H9 (cell line): ENCODE measurements around the gene IQSEC1. TPM values are rescaled to one million over a fixed set of nuclear protein-coding genes. Genes with fewer than 3 reads are reported as not detected.

Source experiments
- DNase-seq: peaks from one replicate; pipeline ENCODE4 v3.0.0-alpha.2; 2017
- H2AFZ ChIP-seq: one replicate; pipeline ENCODE4 v1.6.1; 2013; ENCODE audit warnings: mild to moderate bottlenecking, low read length, control low read depth, moderate library complexity
- H2AK5ac ChIP-seq: 2 replicates; pipeline ENCODE4 v1.6.1; 2013; ENCODE audit warnings: low read length, control low read depth, mixed read lengths; ENCODE audit not compliant: insufficient read length
- H2BK120ac ChIP-seq: one replicate; pipeline ENCODE4 v1.6.1; 2013; ENCODE audit warnings: low read depth, mild to moderate bottlenecking, low read length, control low read depth, inconsistent platforms; ENCODE audit not compliant: poor library complexity, severe bottlenecking
- H2BK12ac ChIP-seq: 2 replicates; pipeline ENCODE4 v1.6.1; 2013; ENCODE audit warnings: low read length, control low read depth, mixed read lengths, low read depth; ENCODE audit not compliant: insufficient read length
- H2BK15ac ChIP-seq: 2 replicates; pipeline ENCODE4 v1.6.1; 2013; ENCODE audit warnings: low read depth, low read length, control low read depth
- H2BK20ac ChIP-seq: one replicate; pipeline ENCODE4 v1.6.1; 2013; ENCODE audit warnings: low read depth, mild to moderate bottlenecking, low read length, control low read depth, inconsistent platforms; ENCODE audit not compliant: poor library complexity, severe bottlenecking
- H2BK5ac ChIP-seq: 2 replicates; pipeline ENCODE4 v1.6.1; 2013; ENCODE audit warnings: low read length, control low read depth, mixed read lengths; ENCODE audit not compliant: insufficient read length
- H3K14ac ChIP-seq: 2 replicates; pipeline ENCODE4 v1.6.1; 2013; ENCODE audit warnings: low read length, control low read depth; ENCODE audit not compliant: insufficient read depth
- H3K18ac ChIP-seq: 2 replicates; pipeline ENCODE4 v1.6.1; 2013; ENCODE audit warnings: low read depth, mild to moderate bottlenecking, mixed read lengths, low read length, control low read depth; ENCODE audit not compliant: insufficient read length
- H3K23ac ChIP-seq: 2 replicates; pipeline ENCODE4 v1.6.1; 2013; ENCODE audit warnings: low read length, control low read depth, mixed read lengths, low read depth; ENCODE audit not compliant: insufficient read length
- H3K23me2 ChIP-seq: 2 replicates; pipeline ENCODE4 v1.6.1; 2013; ENCODE audit warnings: low read depth, mild to moderate bottlenecking, mixed read lengths, low read length, control low read depth; ENCODE audit not compliant: insufficient read length, poor library complexity, severe bottlenecking
- H3K27ac ChIP-seq: 2 replicates; pipeline ENCODE4 v1.5.1; 2013; ENCODE audit warnings: low read length, control low read depth, mixed read lengths, low read depth; ENCODE audit not compliant: insufficient read length
- H3K27me3 ChIP-seq: 2 replicates; pipeline ENCODE4 v1.6.1; 2013; ENCODE audit warnings: low read length, control low read depth, inconsistent platforms; ENCODE audit not compliant: insufficient read depth
- H3K4ac ChIP-seq: 2 replicates; pipeline ENCODE4 v1.6.1; 2013; ENCODE audit warnings: low read depth, mild to moderate bottlenecking, control low read depth, inconsistent platforms, low read length, moderate library complexity
- H3K4me1 ChIP-seq: 2 replicates; pipeline ENCODE4 v1.6.1; 2013; ENCODE audit warnings: low read length, control low read depth, inconsistent platforms; ENCODE audit not compliant: insufficient read depth
- H3K4me2 ChIP-seq: 2 replicates; pipeline ENCODE4 v1.6.1; 2013; ENCODE audit warnings: low read length, control low read depth, mixed read lengths; ENCODE audit not compliant: insufficient read length, insufficient read depth
- H3K56ac ChIP-seq: 2 replicates; pipeline ENCODE4 v1.6.1; 2013; ENCODE audit warnings: low read depth, mild to moderate bottlenecking, mixed read lengths, low read length, control low read depth; ENCODE audit not compliant: insufficient read length
- H3K79me1 ChIP-seq: 2 replicates; pipeline ENCODE4 v1.6.1; 2013; ENCODE audit warnings: low read depth, mild to moderate bottlenecking, moderate library complexity, low read length, control low read depth, inconsistent platforms; ENCODE audit not compliant: insufficient read depth, poor library complexity, severe bottlenecking
- H3K79me2 ChIP-seq: 2 replicates; pipeline ENCODE4 v1.6.1; 2013; ENCODE audit warnings: low read length, control low read depth, inconsistent platforms; ENCODE audit not compliant: insufficient read depth
- H3K9ac ChIP-seq: 2 replicates; pipeline ENCODE4 v1.6.1; 2013; ENCODE audit warnings: low read length, control low read depth, mixed read lengths; ENCODE audit not compliant: insufficient read length; ENCODE audit errors: extremely low read depth
- H3K9me3 ChIP-seq: one replicate; pipeline ENCODE4 v1.6.1; 2013; ENCODE audit warnings: low read depth, low read length, inconsistent platforms; ENCODE audit not compliant: control insufficient read depth
- H3T11ph ChIP-seq: one replicate; pipeline ENCODE4 v1.6.1; 2013; ENCODE audit warnings: mild to moderate bottlenecking, low read length, control low read depth, inconsistent platforms
- H4K20me1 ChIP-seq: one replicate; pipeline ENCODE4 v1.6.1; 2013; ENCODE audit not compliant: control insufficient read depth, insufficient read length, insufficient read depth
- H4K5ac ChIP-seq: 2 replicates; pipeline ENCODE4 v1.6.1; 2013; ENCODE audit warnings: low read depth, mild to moderate bottlenecking, mixed read lengths, low read length, control low read depth; ENCODE audit not compliant: insufficient read length
- H4K8ac ChIP-seq: replicated peaks from 2 replicates; pipeline ENCODE4 v1.6.1; 2013; ENCODE audit warnings: low read length, control low read depth, mixed read lengths, low read depth; ENCODE audit not compliant: insufficient read length
- H4K91ac ChIP-seq: 2 replicates; pipeline ENCODE4 v1.6.1; 2013; ENCODE audit warnings: low read depth, mild to moderate bottlenecking, moderate library complexity, mixed read lengths, low read length, control low read depth; ENCODE audit not compliant: insufficient read length
- H3K27ac Mint-ChIP-seq, 3 experiments: 2 replicates in 2 of 3; 3 replicates in 1 of 3; pipeline ENCODE4 v1.8.0; 2020 to 2021; ENCODE audit warnings: mixed read lengths in 3 of 3, mild to moderate bottlenecking in 1 of 3, moderate library complexity in 1 of 3
- H3K27me3 Mint-ChIP-seq: 2 replicates; pipeline ENCODE4 v1.8.0; 2021; ENCODE audit warnings: low read depth, mild to moderate bottlenecking, moderate library complexity, mixed read lengths
- H3K36me3 Mint-ChIP-seq, 3 experiments: 2 replicates in 2 of 3; 3 replicates in 1 of 3; pipeline ENCODE4 v1.8.0; 2020 to 2021; ENCODE audit warnings: low read depth in 3 of 3, mixed read lengths in 3 of 3; ENCODE audit not compliant: insufficient read depth in 1 of 3
- H3K4me1 Mint-ChIP-seq, 2 experiments: 2 replicates each; pipeline ENCODE4 v1.8.0; 2020; ENCODE audit warnings: mixed read lengths in 2 of 2
- H3K4me3 Mint-ChIP-seq, 2 experiments: 2 replicates in 1 of 2; 3 replicates in 1 of 2; pipeline ENCODE4 v1.8.0; 2020 to 2021; ENCODE audit warnings: mild to moderate bottlenecking in 2 of 2, mixed read lengths in 2 of 2, moderate library complexity in 1 of 2
- H3K9me3 Mint-ChIP-seq, 2 experiments: 2 replicates in 1 of 2; 3 replicates in 1 of 2; pipeline ENCODE4 v1.8.0; 2020; ENCODE audit warnings: mild to moderate bottlenecking in 2 of 2, mixed read lengths in 2 of 2, moderate library complexity in 1 of 2
- WGBS: extraction: QIAGEN DNeasy Blood & Tissue Kit; methylation state at CpG from one replicate; pipeline ENCODE4 v1.1.7; 2013; ENCODE audit warnings: missing lambda C conversion rate, low lambda C conversion rate, mixed read lengths; ENCODE audit not compliant: insufficient read length; ENCODE audit errors: extremely low coverage; 5-methylcytosine and 5-hydroxymethylcytosine counted together
- total RNA-seq: library from RNA; stranded (reverse); gene quantifications from 2 replicates; pipeline ENCODE4 v1.2.1, GENCODE V29; 2021
- TF ChIP-seq, protein P1 (sequence below): fragments of 200-600 bp; sonication (generic); conservative IDR thresholded peaks from 3 replicates; pipeline ENCODE4 v1.8.0; 2021; ENCODE audit warnings: antibody characterized with exemption, mild to moderate bottlenecking

The IQSEC1 gene
- total RNA-seq, 1 experiment from 2014 or later, result 19.1 TPM

- H3K4me3 Mint-ChIP-seq, result no peak overlapping the region
- no peaks in the 10 kb centered on the region for H3K23me2 ChIP-seq
- no peak overlapping the region for H2AK5ac ChIP-seq
- no peaks in the 10 kb centered on the region; the same call in 1 of the 2 replicates for H3K79me2 ChIP-seq
- no peaks in the 10 kb centered on the region; the same call in 1 of the 2 replicates for H3K27me3 Mint-ChIP-seq
- H3K56ac ChIP-seq, result no peak overlapping the region
- H3T11ph ChIP-seq, result no peak overlapping the region
- no peak overlapping the region for H3K9ac ChIP-seq
- no peak overlapping the region for H3K18ac ChIP-seq
- no peak overlapping the region for H4K91ac ChIP-seq
- H2BK5ac ChIP-seq, result no peak overlapping the region
- H3K4me1 ChIP-seq, result no peaks in the 10 kb centered on the region; the same call in 1 of the 2 replicates
- H4K8ac ChIP-seq, result no peak overlapping the region
- no peaks in the 10 kb centered on the region for H3K79me1 ChIP-seq
- H2BK20ac ChIP-seq, result no peak overlapping the region
- no peak overlapping the region for H2AFZ ChIP-seq
- H2BK15ac ChIP-seq, result no peak overlapping the region
- peaks cover 5% of the 10 kb centered on the region for H4K20me1 ChIP-seq
- no peaks in the 10 kb centered on the region; a peak in 1 of 7 replicates for H3K36me3 Mint-ChIP-seq
- H3K14ac ChIP-seq, result no peak overlapping the region
- TF ChIP-seq, protein P1, sequence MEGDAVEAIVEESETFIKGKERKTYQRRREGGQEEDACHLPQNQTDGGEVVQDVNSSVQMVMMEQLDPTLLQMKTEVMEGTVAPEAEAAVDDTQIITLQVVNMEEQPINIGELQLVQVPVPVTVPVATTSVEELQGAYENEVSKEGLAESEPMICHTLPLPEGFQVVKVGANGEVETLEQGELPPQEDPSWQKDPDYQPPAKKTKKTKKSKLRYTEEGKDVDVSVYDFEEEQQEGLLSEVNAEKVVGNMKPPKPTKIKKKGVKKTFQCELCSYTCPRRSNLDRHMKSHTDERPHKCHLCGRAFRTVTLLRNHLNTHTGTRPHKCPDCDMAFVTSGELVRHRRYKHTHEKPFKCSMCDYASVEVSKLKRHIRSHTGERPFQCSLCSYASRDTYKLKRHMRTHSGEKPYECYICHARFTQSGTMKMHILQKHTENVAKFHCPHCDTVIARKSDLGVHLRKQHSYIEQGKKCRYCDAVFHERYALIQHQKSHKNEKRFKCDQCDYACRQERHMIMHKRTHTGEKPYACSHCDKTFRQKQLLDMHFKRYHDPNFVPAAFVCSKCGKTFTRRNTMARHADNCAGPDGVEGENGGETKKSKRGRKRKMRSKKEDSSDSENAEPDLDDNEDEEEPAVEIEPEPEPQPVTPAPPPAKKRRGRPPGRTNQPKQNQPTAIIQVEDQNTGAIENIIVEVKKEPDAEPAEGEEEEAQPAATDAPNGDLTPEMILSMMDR, result no peak
- no peak overlapping the region for H2BK120ac ChIP-seq
- H3K9me3 ChIP-seq, result no peaks in the 10 kb centered on the region
- H3K4me2 ChIP-seq, result no peak overlapping the region
- no peak overlapping the region for H3K27ac ChIP-seq
- H3K9me3 Mint-ChIP-seq, result no peaks in the 10 kb centered on the region
- no peak overlapping the region for H4K5ac ChIP-seq
- H3K4me1 Mint-ChIP-seq, result peaks cover 11 to 18% of the 10 kb centered on the region in 2 experiments
- peak overlapping the region in 1 of 3 experiments; percentile 90; a peak in 2 of 7 replicates for H3K27ac Mint-ChIP-seq
- H3K4ac ChIP-seq, result no peak overlapping the region
- no peak overlapping the region for H2BK12ac ChIP-seq
- DNase-seq, result no peak
- H3K27me3 ChIP-seq, result no peaks in the 10 kb centered on the region
- no peak overlapping the region for H3K23ac ChIP-seq
- WGBS, result no CpG with 5 or more reads among the region's 10 CpGs
Measured at GRCh38 chr3:12948891-12949711, 124.1 kb downstream of the IQSEC1 start.
